Measurements from ENCODE around the gene NHP2. TPM values are rescaled to one million over a fixed set of nuclear protein-coding genes. Genes with fewer than 3 reads are reported as not detected.

NHP2 gene
- total RNA-seq, 4 donors from 2014 or later = 139 to 290 (median 159) TPM

- Histone ChIP-seq H3K36me3 (no peaks in the 10 kb centered on the region), H3K4me3 (no peak overlapping the region), H3K4me1 (peaks cover 0 to 24% (median 3%) of the 10 kb centered on the region in 4 donors), H3K27me3 (peaks cover 0 to 12% of the 10 kb centered on the region in 2 donors), H3K9me3 (no peaks in the 10 kb centered on the region), H3K27ac (no peak overlapping the region)
- DNase-seq (ENCODE audit: low spot score in 2 of 2) = no peak
- TF ChIP-seq POLR2A (IDR thresholded peaks at IDR 0.05) (no peak), EP300 (IDR thresholded peaks at IDR 0.05) (no peak), CTCF (IDR thresholded peaks at IDR 0.05) (no peak)
- 45 to 47% methylated on average over 3 of the region's 3 CpGs for WGBS, 2 donors
Observed at GRCh38 chr5:178126556-178126955, 27.1 kb downstream of the NHP2 start.

GRCh38 chr5:178125253-178125906 lies 28.3 kb downstream of the NHP2 start:
- WGBS, 2 donors = 61 to 67% methylated on average over 10 of the region's 10 CpGs
- no peak for TF ChIP-seq CTCF (IDR thresholded peaks at IDR 0.05)
- no peak for TF ChIP-seq EP300 (IDR thresholded peaks at IDR 0.05)
- no peak for TF ChIP-seq POLR2A (IDR thresholded peaks at IDR 0.05)
- Histone ChIP-seq H3K9me3 (no peaks in the 10 kb centered on the region), H3K4me3 (no peak overlapping the region), H3K4me1 (peaks cover 0 to 26% (median 5%) of the 10 kb centered on the region in 4 donors), H3K27ac (no peak overlapping the region), H3K27me3 (peaks cover 0 to 23% of the 10 kb centered on the region in 2 donors), H3K36me3 (no peaks in the 10 kb centered on the region)
- peak in 1 of 2 donors; percentile 16 for DNase-seq (ENCODE audit: low spot score in 2 of 2)

DNA sequence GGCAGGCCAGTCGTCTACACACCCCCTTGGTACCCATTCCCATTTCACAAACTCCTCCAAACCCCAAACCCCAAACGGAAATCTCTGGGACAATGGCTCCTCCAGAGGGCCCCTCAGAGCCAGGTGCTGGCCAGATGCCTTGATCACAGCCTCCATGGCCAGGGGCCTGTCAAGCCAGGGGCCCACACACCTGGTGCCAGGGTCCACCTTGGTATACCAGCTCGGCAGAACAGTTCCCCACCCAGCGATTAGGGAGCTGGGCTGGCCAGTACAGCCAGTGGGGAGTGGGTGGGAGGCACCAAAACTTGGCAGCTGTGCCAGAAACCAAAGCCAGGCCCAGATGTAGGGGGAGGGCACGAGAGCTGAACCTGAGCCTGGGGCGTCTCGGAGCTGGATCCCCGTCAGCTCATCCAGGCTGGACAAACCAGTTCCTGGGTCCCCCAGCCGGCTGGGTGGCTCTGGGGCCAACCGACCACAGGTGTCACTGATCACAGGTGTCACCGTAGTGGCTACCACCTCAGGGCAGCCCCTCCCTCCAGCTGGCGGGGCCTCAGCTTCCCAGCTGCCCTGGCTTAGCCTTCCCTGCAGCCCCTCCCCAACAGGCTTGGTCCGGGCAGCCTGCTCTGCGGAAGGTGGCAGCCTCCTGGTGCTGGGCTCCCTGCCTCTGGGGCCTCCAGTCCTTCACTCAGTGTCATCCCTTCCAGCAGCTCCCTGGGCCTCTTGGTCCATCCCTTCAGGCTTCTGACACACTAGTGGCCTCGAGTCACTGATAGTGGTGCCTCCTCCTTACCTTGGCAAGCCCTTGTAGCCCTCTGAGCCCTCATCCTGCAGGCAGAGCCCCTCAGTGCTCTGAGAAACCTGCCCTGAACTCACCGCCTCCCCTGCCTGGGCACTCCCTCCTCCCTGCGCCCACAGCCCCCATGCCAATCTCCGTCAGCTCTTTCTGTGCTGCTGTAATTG lies 29.4 kb downstream of the NHP2 start:
- H3K4me1 ChIP-seq = peaks cover 0 to 19% (median 5%) of the 10 kb centered on the region in 4 donors
- no peak for DNase-seq (ENCODE audit: low spot score in 2 of 2)
- no peaks in the 10 kb centered on the region for H3K36me3 ChIP-seq
- TF ChIP-seq EP300 (IDR thresholded peaks at IDR 0.05) = no peak
- TF ChIP-seq CTCF (IDR thresholded peaks at IDR 0.05) = no peak
- no peak for TF ChIP-seq POLR2A (IDR thresholded peaks at IDR 0.05)
- H3K4me3 ChIP-seq = no peak overlapping the region
- no peaks in the 10 kb centered on the region for H3K9me3 ChIP-seq
- H3K27me3 ChIP-seq = peaks cover 0 to 30% of the 10 kb centered on the region in 2 donors
- no peak overlapping the region for H3K27ac ChIP-seq
- 90 to 91% methylated on average over 8 to 14 of the region's 18 CpGs for WGBS, 2 donors

DNA sequence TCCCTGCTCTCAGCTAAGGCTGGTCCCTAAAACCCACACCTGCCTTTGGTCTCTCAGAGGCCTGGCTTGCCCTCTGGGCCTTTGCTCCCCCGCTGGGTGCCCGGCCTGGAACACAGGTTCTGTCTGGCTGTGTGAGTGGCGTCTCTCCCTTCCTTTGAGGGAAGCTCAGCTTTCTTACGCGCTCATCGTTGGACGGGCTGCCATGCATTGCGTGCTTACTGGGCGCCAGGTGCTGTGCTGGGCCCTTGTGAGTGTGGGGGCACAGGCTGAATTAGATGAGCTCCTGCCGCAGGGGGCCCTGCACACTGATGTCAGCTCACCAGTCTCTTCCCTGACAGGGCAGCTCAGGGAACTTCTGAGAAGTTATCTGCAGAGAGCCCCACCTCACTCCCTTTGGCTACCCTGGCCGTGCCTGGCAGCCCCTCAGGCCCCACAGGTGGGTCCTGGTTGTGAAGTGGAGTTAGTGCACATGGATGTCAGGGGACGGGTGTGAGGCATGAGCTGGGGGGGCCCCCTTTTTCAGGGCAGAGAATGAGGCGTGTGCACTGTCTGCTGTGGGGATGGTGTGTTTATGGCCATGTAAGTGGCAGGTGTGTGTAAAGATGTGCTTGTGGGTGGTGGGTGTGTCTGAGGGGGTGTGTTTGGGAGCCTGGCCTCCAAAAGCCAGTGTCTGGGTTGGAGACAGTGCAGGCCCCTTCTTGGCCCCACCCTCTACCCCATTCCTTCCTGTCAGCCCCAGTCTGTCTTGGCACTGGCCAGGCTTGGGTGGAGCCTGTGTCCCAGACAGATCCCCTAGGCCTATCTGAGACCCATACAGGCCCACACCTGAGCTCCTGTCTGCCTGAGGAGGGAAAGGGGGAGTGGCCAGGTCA lies 30.4 kb downstream of the NHP2 start:
- WGBS, 2 donors = 83 to 89% methylated on average over 11 to 12 of the region's 13 CpGs
- no peak overlapping the region for H3K4me3 ChIP-seq
- no peaks in the 10 kb centered on the region for H3K9me3 ChIP-seq
- peaks cover 0 to 19% (median 5%) of the 10 kb centered on the region in 4 donors for H3K4me1 ChIP-seq
- TF ChIP-seq POLR2A (IDR thresholded peaks at IDR 0.05) (no peak), CTCF (IDR thresholded peaks at IDR 0.05) (no peak), EP300 (IDR thresholded peaks at IDR 0.05) (no peak)
- peaks cover 0 to 39% of the 10 kb centered on the region in 2 donors for H3K27me3 ChIP-seq
- no peaks in the 10 kb centered on the region for H3K36me3 ChIP-seq
- H3K27ac ChIP-seq = no peak overlapping the region
- DNase-seq (ENCODE audit: low spot score in 2 of 2) = no peak

Data from tibial nerve (tissue), 4 donors.